ENCODE results near the gene SPATA9. TPM values are rescaled to one million over a fixed set of nuclear protein-coding genes. Genes with fewer than 3 reads are reported as not detected.
A peak's percentile ranks its signal among the peaks of the same experiment; 100 is the strongest.

The SPATA9 gene
- total and polyA plus RNA-seq, 10 donors, result 0.23 to 2.8 (median 1.1) TPM; not detected in 1

- 66 to 73% (median 71%) methylated on average over 4 of the region's 4 CpGs for WGBS, 5 donors
- Histone ChIP-seq H3K9me3 (no peaks in the 10 kb centered on the region), H3K4me1 (peaks cover 0 to 12% (median 6%) of the 10 kb centered on the region in 6 donors), H3K4me3 (no peak overlapping the region), H3K36me3 (no peaks in the 10 kb centered on the region), H3K27me3 (replicated peaks in 1 of 7) (no peaks in the 10 kb centered on the region), H3K27ac (peak overlapping the region in 4 of 8 donors; percentile 10 to 64 (median 50))
- no peak for DNase-seq
- peak in 1 of 3 donors; percentile 75 for TF ChIP-seq POLR2AphosphoS5 (IDR thresholded peaks at IDR 0.05)
- TF ChIP-seq CTCF (IDR thresholded peaks at IDR 0.05 in 8 of 11, conservative IDR thresholded peaks at IDR 0.05 in 3 of 11), result no peak
- intact Hi-C loops (cut with DNase I; ENCODE audit: low total_unique reads), result no loop called here
These were observed 50.7 kb downstream of the SPATA9 start for GRCh38 chr5:95631991-95632675.

- Histone ChIP-seq H3K9me3 (no peaks in the 10 kb centered on the region), H3K4me1 (peaks cover 0 to 12% (median 6%) of the 10 kb centered on the region in 6 donors), H3K27ac (peak overlapping the region in 3 of 8 donors; percentile 45 to 64 (median 55)), H3K27me3 (replicated peaks in 1 of 7) (no peaks in the 10 kb centered on the region), H3K36me3 (no peaks in the 10 kb centered on the region), H3K4me3 (no peak overlapping the region)
- intact Hi-C loops (cut with DNase I; ENCODE audit: low total_unique reads), result no loop called here
- WGBS, 5 donors, result 80 to 90% (median 87%) methylated on average over 2 of the region's 2 CpGs
- no peak for DNase-seq
- no peak for TF ChIP-seq POLR2AphosphoS5 (IDR thresholded peaks at IDR 0.05)
- no peak for TF ChIP-seq CTCF (IDR thresholded peaks at IDR 0.05 in 8 of 11, conservative IDR thresholded peaks at IDR 0.05 in 3 of 11)
- TF ChIP-seq POLR2A (IDR thresholded peaks at IDR 0.05), result no peak
These were observed 51.4 kb downstream of the SPATA9 start for GRCh38 chr5:95631255-95631958.

GRCh38 chr5:95630394-95630917 is 52.3 kb downstream of the SPATA9 start:
- H3K27ac ChIP-seq, result no peak overlapping the region
- no peak overlapping the region for H3K4me3 ChIP-seq
- 76 to 86% (median 85%) methylated on average over 5 of the region's 5 CpGs for WGBS, 5 donors
- H3K9me3 ChIP-seq, result no peaks in the 10 kb centered on the region
- no peaks in the 10 kb centered on the region for H3K27me3 ChIP-seq (replicated peaks in 1 of 7)
- intact Hi-C loops (cut with DNase I; ENCODE audit: low total_unique reads), result no loop called here
- H3K4me1 ChIP-seq, result peaks cover 0 to 12% (median 6%) of the 10 kb centered on the region in 6 donors
- TF ChIP-seq POLR2AphosphoS5 (IDR thresholded peaks at IDR 0.05) (no peak), POLR2A (IDR thresholded peaks at IDR 0.05) (no peak), CTCF (IDR thresholded peaks at IDR 0.05 in 8 of 11, conservative IDR thresholded peaks at IDR 0.05 in 3 of 11) (no peak)
- no peaks in the 10 kb centered on the region for H3K36me3 ChIP-seq
- no peak for DNase-seq

- Histone ChIP-seq H3K27ac (peak overlapping the region in 2 of 8 donors; percentile 18 to 32), H3K36me3 (no peaks in the 10 kb centered on the region), H3K9me3 (no peaks in the 10 kb centered on the region), H3K27me3 (replicated peaks in 1 of 7) (no peaks in the 10 kb centered on the region), H3K4me3 (no peak overlapping the region), H3K4me1 (peaks cover 0 to 12% (median 6%) of the 10 kb centered on the region in 6 donors)
- TF ChIP-seq CTCF (IDR thresholded peaks at IDR 0.05 in 8 of 11, conservative IDR thresholded peaks at IDR 0.05 in 3 of 11) (no peak), POLR2A (IDR thresholded peaks at IDR 0.05) (no peak), POLR2AphosphoS5 (IDR thresholded peaks at IDR 0.05) (no peak)
- WGBS, 5 donors, result 67 to 95% (median 81%) methylated on average over 1 of the region's 1 CpG
- intact Hi-C loops (cut with DNase I; ENCODE audit: low total_unique reads), result no loop called here
- no peak for DNase-seq
These were observed 53.9 kb downstream of the SPATA9 start for GRCh38 chr5:95628933-95629332.

Measured in spleen (tissue), 11 donors.